HL-60 (cell line): ENCODE data around the gene ASPSCR1.

Experiments used
- TF ChIP-seq, protein P1 (sequence below): IDR thresholded peaks from one replicate; pipeline ENCODE4 v1.5.1; 2011; ENCODE audit warnings: low read length, control low read depth, inconsistent platforms; ENCODE audit not compliant: insufficient read depth
- TF ChIP-seq, protein P2 (sequence below): IDR thresholded peaks from 2 replicates; pipeline ENCODE4 v1.6.1; 2012; ENCODE audit warnings: low read depth; ENCODE audit not compliant: insufficient replicate concordance

DNA sequence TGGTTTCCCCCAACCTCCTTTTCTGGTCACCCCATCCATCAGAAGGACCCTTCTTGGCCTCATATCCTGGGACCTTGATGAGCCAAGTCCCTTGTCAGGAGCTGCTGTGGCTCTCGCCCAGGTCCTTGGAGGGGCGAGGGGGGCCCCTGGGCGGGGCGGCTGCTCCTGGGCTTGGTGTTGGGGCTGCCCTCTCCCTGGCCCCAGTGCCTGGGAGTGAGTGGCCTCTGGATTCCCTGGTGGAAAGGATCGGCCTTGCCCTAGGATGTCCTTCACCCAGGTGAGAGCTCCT, 10.2 kb upstream of the ASPSCR1 start:
- TF ChIP-seq, protein P1, sequence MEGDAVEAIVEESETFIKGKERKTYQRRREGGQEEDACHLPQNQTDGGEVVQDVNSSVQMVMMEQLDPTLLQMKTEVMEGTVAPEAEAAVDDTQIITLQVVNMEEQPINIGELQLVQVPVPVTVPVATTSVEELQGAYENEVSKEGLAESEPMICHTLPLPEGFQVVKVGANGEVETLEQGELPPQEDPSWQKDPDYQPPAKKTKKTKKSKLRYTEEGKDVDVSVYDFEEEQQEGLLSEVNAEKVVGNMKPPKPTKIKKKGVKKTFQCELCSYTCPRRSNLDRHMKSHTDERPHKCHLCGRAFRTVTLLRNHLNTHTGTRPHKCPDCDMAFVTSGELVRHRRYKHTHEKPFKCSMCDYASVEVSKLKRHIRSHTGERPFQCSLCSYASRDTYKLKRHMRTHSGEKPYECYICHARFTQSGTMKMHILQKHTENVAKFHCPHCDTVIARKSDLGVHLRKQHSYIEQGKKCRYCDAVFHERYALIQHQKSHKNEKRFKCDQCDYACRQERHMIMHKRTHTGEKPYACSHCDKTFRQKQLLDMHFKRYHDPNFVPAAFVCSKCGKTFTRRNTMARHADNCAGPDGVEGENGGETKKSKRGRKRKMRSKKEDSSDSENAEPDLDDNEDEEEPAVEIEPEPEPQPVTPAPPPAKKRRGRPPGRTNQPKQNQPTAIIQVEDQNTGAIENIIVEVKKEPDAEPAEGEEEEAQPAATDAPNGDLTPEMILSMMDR, result no peak
- TF ChIP-seq, protein P2, sequence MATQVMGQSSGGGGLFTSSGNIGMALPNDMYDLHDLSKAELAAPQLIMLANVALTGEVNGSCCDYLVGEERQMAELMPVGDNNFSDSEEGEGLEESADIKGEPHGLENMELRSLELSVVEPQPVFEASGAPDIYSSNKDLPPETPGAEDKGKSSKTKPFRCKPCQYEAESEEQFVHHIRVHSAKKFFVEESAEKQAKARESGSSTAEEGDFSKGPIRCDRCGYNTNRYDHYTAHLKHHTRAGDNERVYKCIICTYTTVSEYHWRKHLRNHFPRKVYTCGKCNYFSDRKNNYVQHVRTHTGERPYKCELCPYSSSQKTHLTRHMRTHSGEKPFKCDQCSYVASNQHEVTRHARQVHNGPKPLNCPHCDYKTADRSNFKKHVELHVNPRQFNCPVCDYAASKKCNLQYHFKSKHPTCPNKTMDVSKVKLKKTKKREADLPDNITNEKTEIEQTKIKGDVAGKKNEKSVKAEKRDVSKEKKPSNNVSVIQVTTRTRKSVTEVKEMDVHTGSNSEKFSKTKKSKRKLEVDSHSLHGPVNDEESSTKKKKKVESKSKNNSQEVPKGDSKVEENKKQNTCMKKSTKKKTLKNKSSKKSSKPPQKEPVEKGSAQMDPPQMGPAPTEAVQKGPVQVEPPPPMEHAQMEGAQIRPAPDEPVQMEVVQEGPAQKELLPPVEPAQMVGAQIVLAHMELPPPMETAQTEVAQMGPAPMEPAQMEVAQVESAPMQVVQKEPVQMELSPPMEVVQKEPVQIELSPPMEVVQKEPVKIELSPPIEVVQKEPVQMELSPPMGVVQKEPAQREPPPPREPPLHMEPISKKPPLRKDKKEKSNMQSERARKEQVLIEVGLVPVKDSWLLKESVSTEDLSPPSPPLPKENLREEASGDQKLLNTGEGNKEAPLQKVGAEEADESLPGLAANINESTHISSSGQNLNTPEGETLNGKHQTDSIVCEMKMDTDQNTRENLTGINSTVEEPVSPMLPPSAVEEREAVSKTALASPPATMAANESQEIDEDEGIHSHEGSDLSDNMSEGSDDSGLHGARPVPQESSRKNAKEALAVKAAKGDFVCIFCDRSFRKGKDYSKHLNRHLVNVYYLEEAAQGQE, result no peak
